ENCODE data around the gene MON1B. TPM values are rescaled to one million over a fixed set of nuclear protein-coding genes. Genes with fewer than 3 reads are reported as not detected.
A peak's percentile ranks its signal among the peaks of the same experiment; 100 is the strongest.

The MON1B gene
- polyA plus RNA-seq, 1 donor (not counting 4 experiments of a cell fraction or from before 2014, with no cell fraction given), result 9.7 TPM

GRCh38 chr16:77208382-77208781, 17.4 kb downstream of the MON1B start:
- Histone ChIP-seq H4K20me1 (ENCODE audit: control insufficient read depth, extremely low read depth, insufficient read depth, low read length) (no peaks in the 10 kb centered on the region), H3K9me1 (ENCODE audit: control insufficient read depth, extremely low read depth, insufficient read depth, low read length) (peaks cover 1% of the 10 kb centered on the region), H3K27me3 (ENCODE audit: control insufficient read depth, extremely low read depth, insufficient read depth, low read length) (no peaks in the 10 kb centered on the region), H3K27ac (ENCODE audit: control insufficient read depth, insufficient read depth, low read length) (no peak overlapping the region), H3K79me2 (ENCODE audit: control insufficient read depth, insufficient read depth, low read length) (no peaks in the 10 kb centered on the region), H3K36me3 (ENCODE audit: control insufficient read depth in 2 of 2, extremely low read depth in 1 of 2, insufficient read depth in 2 of 2, low read length in 2 of 2) (no peaks in the 10 kb centered on the region), H3K4me3 (ENCODE audit: control insufficient read depth in 2 of 3, extremely low read depth in 1 of 3, insufficient read depth in 2 of 3, low read depth in 1 of 3, low read length in 3 of 3) (no peak overlapping the region), H3K9me3 (ENCODE audit: control insufficient read depth, low read depth, low read length) (no peaks in the 10 kb centered on the region), H3K4me2 (ENCODE audit: control insufficient read depth, extremely low read depth, insufficient read depth, low read depth, low read length) (no peak overlapping the region), H3K9ac (ENCODE audit: control insufficient read depth, extremely low read depth, insufficient read depth, low read length) (no peak overlapping the region), H2AFZ (ENCODE audit: control insufficient read depth, low read length) (no peak overlapping the region), H3K4me1 (ENCODE audit: control insufficient read depth, extremely low read depth, insufficient read depth, low read length) (peaks cover 3% of the 10 kb centered on the region)
- dilution Hi-C loops (cut with MboI; ENCODE audit: extremely low pct_ligation_motif_present, low sequenced_read_pairs), result no loop called here
- TF ChIP-seq EZH2 (IDR thresholded peaks at IDR 0.05; ENCODE audit: low read length), result no peak
- no peak for TF ChIP-seq CTCF (optimal IDR thresholded peaks at IDR 0.05 in 1 of 3, IDR thresholded peaks at IDR 0.05 in 1 of 3, conservative IDR thresholded peaks at IDR 0.05 in 1 of 3; ENCODE audit: extremely low read depth in 1 of 3, insufficient read depth in 2 of 3, low read length in 3 of 3)
- no peak for FAIRE-seq
- no peak for DNase-seq (ENCODE audit: low read depth, low spot score)

- no peak for FAIRE-seq
- peaks cover 2% of the 10 kb centered on the region for H3K9me1 ChIP-seq (ENCODE audit: control insufficient read depth, extremely low read depth, insufficient read depth, low read length)
- H3K4me3 ChIP-seq (ENCODE audit: control insufficient read depth in 2 of 3, extremely low read depth in 1 of 3, insufficient read depth in 2 of 3, low read depth in 1 of 3, low read length in 3 of 3), result peak overlapping the region; percentile 55 to 69 (median 59)
- H3K27ac ChIP-seq (ENCODE audit: control insufficient read depth, insufficient read depth, low read length), result peak overlapping the region; percentile 8
- H3K79me2 ChIP-seq (ENCODE audit: control insufficient read depth, insufficient read depth, low read length), result no peaks in the 10 kb centered on the region
- H3K4me1 ChIP-seq (ENCODE audit: control insufficient read depth, extremely low read depth, insufficient read depth, low read length), result peaks cover 12% of the 10 kb centered on the region
- peak overlapping the region; percentile 71 for H3K4me2 ChIP-seq (ENCODE audit: control insufficient read depth, extremely low read depth, insufficient read depth, low read depth, low read length)
- DNase-seq (ENCODE audit: low read depth, low spot score), result no peak
- no peaks in the 10 kb centered on the region for H3K36me3 ChIP-seq (ENCODE audit: control insufficient read depth in 2 of 2, extremely low read depth in 1 of 2, insufficient read depth in 2 of 2, low read length in 2 of 2)
- H3K27me3 ChIP-seq (ENCODE audit: control insufficient read depth, extremely low read depth, insufficient read depth, low read length), result no peaks in the 10 kb centered on the region
- H2AFZ ChIP-seq (ENCODE audit: control insufficient read depth, low read length), result peak overlapping the region; percentile 87
- TF ChIP-seq CTCF (optimal IDR thresholded peaks at IDR 0.05 in 1 of 3, IDR thresholded peaks at IDR 0.05 in 1 of 3, conservative IDR thresholded peaks at IDR 0.05 in 1 of 3; ENCODE audit: extremely low read depth in 1 of 3, insufficient read depth in 2 of 3, low read length in 3 of 3), result peak in 1 of 3 experiments; percentile 3
- no peak for TF ChIP-seq EZH2 (IDR thresholded peaks at IDR 0.05; ENCODE audit: low read length)
- dilution Hi-C loops (cut with MboI; ENCODE audit: extremely low pct_ligation_motif_present, low sequenced_read_pairs), result no loop called here
- H3K9ac ChIP-seq (ENCODE audit: control insufficient read depth, extremely low read depth, insufficient read depth, low read length), result peak overlapping the region; percentile 64
- no peaks in the 10 kb centered on the region for H3K9me3 ChIP-seq (ENCODE audit: control insufficient read depth, low read depth, low read length)
- H4K20me1 ChIP-seq (ENCODE audit: control insufficient read depth, extremely low read depth, insufficient read depth, low read length), result no peaks in the 10 kb centered on the region
These were observed 21.1 kb downstream of the MON1B start for GRCh38 chr16:77211880-77212740.
